Renal pelvis (tissue), 4 donors: Measurements from ENCODE around the gene P3H2. TPM values are rescaled to one million over a fixed set of nuclear protein-coding genes. Genes with fewer than 3 reads are reported as not detected.

Source experiments
- DNase-seq: peaks from one replicate; pipeline ENCODE4 v3.0.0-alpha.2; 2013
- polyA plus RNA-seq, 3 donors: library from polyadenylated mRNA; unstranded; fragments of 120-200 nt; gene quantifications; one replicate each; pipeline ENCODE4 v1.2.1, GENCODE V29; 2013; ENCODE audit not compliant: insufficient read length in 3 of 3

The P3H2 gene
- polyA plus RNA-seq, 3 donors, result 79.9 to 98.8 (median 84.1) TPM

DNA sequence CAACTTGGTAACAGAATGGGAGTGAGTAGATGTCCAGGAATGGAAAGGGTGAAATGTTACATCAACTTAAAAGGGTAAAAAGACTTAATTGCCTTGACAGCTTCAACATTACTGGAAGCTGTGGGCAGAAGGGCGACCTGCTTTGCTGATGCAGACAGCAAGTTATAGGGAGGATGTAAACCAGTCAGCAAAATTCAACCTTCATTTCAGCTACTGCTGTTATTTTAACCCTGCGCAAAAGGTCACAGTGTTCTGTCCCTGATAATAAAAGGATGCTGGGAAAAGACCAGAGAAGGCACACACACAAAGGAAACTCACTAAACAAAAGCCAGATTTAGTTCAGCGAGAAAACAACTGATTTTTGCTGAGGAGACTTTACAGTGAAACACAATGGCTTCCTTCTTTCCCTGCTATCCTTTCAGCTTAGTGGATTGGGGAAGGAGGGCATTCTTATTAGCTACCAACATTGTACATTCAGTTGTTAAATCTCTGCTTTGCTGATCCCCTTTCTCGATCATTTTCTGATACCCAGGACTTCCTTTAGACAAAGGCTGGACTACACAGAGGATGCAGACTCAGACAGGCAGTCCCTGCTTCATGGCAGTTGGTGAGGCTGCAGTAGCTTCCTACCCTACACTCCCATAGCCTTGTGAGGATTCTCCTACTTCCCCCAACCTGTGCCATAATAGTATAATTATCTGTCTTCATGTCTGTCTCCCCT is 62.0 kb downstream of the P3H2 start:
- DNase-seq, result no peak

- no peak for DNase-seq
Observed at GRCh38 chr3:190056742-190057141, 64.0 kb downstream of the P3H2 start.

- DNase-seq, result no peak
Observed at GRCh38 chr3:190055773-190056172, 64.9 kb downstream of the P3H2 start.

GRCh38 chr3:190053919-190054672 is 66.6 kb downstream of the P3H2 start:
- no peak for DNase-seq

GRCh38 chr3:190051641-190052040 is 69.1 kb downstream of the P3H2 start:
- DNase-seq, result no peak

DNA sequence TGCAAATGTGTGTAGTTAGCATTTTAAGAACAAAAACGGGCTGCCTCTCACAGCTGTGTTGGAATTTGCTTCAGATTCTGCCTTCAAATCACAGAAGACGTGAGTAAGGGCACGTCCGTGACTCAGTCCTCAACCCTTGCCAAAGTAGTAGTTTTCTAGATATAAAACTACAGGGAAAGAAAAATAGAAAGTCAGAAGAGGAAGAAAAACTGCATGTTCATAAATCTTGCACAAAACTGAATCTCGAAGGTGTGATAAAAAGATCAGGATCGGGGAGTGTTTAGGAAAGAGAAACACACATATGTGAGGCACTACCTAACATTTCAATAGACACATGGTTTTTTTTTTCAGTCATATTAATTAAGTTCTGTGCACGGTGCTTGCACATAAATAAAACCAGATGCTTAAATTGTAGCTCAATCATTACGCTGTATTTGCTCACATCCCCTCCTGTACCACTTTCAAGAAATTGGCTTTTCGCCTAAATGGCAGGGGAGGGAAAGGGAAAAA is 71.7 kb downstream of the P3H2 start:
- no peak for DNase-seq

DNA sequence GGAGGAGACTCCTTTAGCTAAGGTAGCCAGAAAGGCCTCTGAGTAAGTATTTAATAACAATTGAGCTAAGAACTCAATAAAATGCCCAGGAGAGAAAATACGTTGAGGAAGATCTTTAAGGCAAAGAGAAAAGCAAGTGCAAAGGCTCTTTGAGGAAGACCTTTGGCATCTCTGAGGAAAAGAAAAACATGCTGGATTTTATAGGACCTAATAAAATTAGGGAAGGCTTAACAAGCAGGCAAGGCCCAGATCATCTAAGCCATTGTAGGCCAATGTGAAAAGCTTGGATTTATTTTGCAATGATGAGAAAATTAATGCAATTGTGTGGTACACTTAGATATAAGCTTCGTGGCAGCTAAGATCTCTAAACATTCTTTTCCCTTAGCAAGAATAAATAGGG is 75.7 kb downstream of the P3H2 start:
- DNase-seq, result no peak

- no peak for DNase-seq
Observed at GRCh38 chr3:190044142-190044541, 76.6 kb downstream of the P3H2 start.

- no peak for DNase-seq
Observed at GRCh38 chr3:190043741-190044140, 77.0 kb downstream of the P3H2 start.

DNA sequence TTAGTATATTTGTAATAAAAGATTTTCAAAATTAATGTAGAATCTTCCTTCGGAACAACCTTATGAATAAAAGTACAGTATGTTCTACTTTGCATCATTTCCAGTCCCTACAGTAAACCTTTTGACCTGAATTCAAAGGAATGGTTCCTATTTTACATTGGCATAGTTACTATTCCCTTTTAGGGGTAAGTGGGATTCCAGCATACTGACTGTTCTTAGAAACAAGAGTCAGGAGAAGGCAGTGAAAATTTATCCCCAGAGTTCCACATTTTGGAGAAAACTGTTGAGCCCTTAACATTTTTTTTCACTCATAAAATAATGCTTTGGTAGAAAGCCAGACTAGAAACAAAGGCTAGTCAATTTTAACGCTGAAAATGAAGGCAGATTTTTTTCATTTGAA is 78.1 kb downstream of the P3H2 start:
- no peak for DNase-seq

- DNase-seq, result peak; percentile 62
Observed at GRCh38 chr3:190041333-190042041, 79.2 kb downstream of the P3H2 start.

DNA sequence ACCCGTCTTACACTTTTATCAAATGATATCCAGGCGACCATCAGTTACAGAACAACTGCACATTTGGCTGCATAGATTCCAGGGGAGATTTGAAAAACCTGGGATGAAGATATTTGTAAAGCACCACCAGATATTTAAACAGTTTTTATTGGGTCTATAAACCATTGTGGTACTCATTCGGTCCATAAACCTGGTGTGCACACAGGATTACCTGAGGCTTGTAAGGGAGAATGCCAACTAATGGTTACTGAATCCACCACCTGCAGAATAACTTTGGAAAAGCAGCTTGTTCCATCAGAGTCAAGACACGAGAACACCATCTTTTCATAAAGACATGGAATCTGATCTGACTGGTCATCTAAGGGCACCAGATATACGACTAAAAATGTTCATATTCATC is 80.6 kb downstream of the P3H2 start:
- DNase-seq, result no peak

DNA sequence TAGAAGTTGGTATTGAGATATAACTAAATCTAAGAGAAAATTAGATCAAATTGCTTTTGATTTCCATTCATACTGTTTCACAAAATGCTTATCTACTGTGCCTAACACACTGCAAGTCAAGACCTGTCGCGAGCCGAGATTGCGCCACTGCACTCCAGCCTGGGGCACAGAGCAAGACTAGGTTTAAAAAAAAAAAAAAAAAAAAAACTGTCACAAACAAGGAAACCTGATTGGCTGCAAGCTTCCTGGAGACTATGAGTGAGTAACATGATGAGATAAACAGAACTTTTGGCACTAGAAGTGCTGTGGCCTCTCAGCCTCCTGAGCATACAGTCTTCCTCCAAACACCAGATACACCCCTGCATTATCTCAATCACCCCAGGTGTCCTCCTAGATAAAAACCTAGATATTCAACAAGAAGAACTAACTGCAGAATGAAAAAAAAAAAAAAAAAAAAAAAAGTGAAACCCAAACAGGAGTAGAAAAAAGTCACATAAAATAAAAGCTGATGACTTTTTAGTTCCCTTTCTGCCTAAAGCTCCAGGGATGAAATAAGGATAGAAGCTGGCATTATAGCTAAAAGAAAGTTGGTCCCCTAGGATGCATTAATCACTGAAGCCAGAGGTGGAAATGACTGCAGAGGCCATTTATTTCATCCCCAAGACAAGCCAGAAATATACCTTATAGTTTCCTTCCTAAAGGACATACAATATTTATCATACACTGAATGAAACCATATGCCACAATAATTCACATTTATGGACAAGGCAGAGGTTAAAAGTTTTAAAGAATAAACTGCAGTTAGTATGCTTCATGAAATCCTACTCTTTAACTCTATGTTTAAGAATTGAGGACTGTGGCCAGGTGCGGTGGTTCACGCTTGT is 82.4 kb downstream of the P3H2 start:
- no peak for DNase-seq

- DNase-seq, result no peak
Observed at GRCh38 chr3:190036631-190037030, 84.1 kb downstream of the P3H2 start.

DNA sequence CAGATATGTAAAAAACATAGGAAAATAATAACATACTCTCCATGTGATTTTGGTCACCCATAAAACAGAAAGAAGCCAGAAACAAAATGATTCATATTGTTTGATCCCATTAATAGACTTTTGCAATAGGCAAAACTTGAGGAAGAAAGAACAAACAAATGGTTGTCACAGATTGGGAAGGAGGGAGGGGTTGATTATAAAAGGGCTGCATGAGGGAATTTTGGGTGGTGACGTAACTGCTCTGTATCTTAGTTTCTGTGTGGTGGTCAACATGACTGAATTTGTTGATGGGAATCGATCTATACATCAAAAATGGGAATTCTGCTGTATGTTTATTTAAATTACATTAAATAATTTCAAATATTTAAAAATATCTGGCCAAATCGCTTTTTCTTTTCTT is 86.3 kb downstream of the P3H2 start:
- DNase-seq, result no peak

DNA sequence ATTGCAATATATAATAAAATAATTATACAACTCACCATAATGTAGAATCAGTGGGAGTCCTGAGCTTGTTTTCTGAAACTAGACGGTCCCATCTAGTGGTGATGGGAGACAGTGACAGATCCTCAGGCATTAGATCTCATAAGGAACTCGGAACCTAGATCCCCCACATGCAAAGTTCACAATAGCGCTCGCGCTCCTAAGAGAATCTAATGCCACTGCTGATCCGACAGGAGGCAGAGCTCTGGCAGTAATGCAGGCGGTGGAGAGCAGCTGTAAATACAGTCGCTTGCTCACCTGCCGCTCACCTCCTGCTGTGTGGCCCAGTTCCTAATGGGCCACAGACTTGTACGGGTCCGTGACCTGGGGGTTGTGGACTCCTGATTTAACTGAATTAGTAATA is 87.8 kb downstream of the P3H2 start:
- no peak for DNase-seq

DNA sequence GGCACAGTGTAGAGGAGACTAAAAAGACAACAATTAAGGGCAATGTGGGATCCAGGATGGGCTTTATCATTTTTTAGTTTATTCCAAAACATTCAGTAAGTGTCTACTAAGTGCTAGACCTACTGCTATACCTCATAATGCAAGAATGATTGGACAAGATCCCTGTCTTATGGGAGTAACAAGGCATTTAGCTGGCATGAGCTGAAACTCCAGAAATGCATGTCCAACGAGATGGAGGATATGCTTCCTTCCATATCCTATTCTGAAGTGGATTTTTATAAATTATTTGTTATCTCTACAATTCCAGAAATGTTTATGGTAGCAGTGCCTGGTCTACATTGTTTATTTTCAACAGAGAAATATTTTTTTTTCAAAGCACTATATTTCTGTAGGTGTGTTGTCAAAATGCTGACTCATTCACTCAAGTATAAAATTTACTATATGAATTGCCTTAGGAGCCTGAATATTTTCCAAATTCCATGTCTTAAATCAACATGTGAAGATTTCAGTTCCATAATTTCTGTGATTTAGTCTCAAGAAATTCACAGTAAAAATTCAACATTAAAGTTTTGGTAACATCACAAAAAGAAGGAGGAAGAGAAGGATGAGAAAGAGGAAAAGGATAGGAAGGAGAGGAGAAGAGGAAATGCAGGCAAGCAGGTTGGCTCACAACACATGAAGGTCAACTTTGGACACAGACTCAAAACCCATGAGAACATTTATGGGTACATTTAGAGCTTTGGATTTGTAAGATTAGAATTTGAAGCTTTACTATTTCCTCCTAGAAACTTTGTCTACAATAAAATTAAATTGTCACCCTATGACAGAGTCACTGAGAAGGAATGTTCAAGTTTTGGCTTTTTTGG is 88.6 kb downstream of the P3H2 start:
- no peak for DNase-seq

GRCh38 chr3:190027116-190027515 is 93.6 kb downstream of the P3H2 start:
- DNase-seq, result no peak

DNA sequence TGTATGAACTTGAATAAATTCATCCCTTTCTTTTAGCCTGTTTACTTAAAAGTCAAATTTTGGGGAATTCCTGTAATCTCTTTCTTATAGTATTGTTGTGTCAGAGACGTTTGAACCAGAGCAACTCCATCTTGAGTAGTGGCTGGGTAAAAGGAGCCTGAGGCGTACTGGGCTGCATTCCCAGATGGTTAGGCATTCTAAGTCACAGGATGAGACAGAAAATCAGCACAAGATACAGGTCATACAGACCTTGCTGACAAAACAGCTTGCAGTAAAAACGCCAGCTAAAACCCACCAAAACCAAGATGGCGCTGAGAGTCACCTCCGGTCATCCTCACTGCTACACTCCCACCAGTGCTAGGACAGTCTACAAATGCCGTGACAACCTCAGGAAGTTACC is 94.5 kb downstream of the P3H2 start:
- DNase-seq, result no peak

GRCh38 chr3:190024912-190025311 is 95.8 kb downstream of the P3H2 start:
- DNase-seq, result no peak

DNA sequence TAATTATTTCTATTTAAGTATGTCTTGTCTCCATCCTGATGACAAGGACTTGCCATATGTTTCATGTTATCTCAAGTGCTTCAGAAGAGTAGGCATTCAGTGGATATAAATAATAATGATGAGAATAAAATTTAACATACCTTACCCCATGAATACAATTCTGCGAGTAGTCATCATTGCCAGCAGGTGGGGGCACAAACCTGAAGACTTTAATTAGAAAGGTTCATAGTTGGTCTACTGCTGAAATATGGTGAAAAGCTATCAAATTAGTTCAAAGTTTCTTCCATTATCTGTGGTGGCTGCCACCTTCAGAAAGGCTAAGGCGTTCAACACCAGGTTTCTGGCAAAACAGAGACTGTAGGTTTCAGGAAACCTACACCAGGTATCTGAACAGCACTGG is 100.9 kb downstream of the P3H2 start:
- no peak for DNase-seq
